GM18867 (cell line): Measurements from ENCODE around the gene UROD.
A peak's percentile ranks its signal among the peaks of the same experiment; 100 is the strongest.
"Not testable (repeated sequence)": the region's sequence is repeated elsewhere in the genome, so short reads cannot be mapped to it uniquely, and the experiment has no call there.

Experiments used
- ATAC-seq: cut with Tn5 transposase; IDR thresholded peaks from one replicate; pipeline ENCODE4 v1.9.1; 2021; ENCODE audit warnings: mild to moderate bottlenecking, moderate library complexity; ENCODE audit not compliant: unreplicated experiment

Gene UROD

DNA sequence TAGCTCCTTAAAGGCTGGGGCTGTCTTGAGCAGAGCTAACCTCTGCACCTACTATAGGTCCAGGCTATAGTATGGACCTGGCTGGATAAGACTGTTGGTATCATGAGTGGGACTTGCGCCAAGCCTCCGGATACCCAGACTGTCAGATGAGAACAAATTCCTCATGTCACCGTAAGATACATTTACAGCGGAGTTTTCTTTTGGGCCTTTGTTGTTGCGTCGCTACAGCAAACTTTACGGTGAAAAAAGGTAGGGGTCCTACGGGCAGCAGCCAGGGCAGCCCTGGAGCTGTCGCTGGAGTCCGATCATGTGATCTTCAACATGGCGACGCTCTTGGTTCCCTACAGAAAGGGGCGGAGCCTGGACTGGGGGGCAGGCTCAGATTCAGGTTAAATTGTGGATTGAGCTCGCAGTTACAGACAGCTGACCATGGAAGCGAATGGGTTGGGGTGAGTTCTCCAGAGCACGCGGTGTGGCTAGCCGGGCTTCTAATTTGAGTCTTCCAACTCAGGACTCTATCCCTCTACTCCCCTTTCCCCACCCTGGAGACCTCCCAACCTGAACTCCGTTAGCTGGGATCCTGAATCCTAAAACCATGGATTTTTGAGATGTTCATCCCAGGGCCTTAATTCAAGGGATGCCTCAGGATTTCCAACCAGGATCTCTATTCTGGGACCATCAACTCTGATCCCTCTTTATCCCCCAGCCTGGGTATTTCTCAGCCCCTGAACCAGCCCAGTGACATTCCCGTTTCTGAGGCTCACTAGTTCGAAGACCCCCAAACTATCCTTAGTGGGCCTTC is at the start of gene UROD:
UROD (plus strand) TSS at position 418 of the 802 bp plus-strand sequence; CDS start at position 430, 12 bp downstream.
- peak; percentile 60 for ATAC-seq

GRCh38 chr1:44962729-44963128 is 49.3 kb upstream of the UROD start:
- ATAC-seq: no peak

- no peak for ATAC-seq
Observed at GRCh38 chr1:44964396-44964795, 47.7 kb upstream of the UROD start.

- no peak for ATAC-seq
Observed at GRCh38 chr1:44970317-44970716, 41.7 kb upstream of the UROD start.

DNA sequence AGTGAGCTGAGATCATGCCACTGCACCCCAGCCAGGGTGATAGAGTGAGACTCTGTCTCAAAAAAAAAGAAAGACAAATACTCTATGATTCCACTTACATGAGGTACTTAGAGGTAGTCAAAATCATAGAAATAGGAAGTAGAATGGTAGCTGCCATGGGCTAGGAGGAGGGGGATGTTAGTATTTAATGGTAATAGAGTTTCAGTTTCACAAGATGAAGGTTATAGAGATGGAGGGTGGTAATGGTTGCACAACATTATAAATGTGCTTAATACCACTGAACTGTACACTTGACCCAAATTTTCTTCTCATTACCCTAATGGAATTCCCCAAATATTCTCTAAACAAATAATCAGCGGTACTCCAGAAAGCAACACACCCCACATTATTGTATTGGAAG is 38.4 kb upstream of the UROD start:
- ATAC-seq: no peak

- no peak for ATAC-seq
Observed at GRCh38 chr1:44976252-44976651, 35.8 kb upstream of the UROD start.

- ATAC-seq: not testable (repeated sequence)
Observed at GRCh38 chr1:44977372-44977771, 34.7 kb upstream of the UROD start.

DNA sequence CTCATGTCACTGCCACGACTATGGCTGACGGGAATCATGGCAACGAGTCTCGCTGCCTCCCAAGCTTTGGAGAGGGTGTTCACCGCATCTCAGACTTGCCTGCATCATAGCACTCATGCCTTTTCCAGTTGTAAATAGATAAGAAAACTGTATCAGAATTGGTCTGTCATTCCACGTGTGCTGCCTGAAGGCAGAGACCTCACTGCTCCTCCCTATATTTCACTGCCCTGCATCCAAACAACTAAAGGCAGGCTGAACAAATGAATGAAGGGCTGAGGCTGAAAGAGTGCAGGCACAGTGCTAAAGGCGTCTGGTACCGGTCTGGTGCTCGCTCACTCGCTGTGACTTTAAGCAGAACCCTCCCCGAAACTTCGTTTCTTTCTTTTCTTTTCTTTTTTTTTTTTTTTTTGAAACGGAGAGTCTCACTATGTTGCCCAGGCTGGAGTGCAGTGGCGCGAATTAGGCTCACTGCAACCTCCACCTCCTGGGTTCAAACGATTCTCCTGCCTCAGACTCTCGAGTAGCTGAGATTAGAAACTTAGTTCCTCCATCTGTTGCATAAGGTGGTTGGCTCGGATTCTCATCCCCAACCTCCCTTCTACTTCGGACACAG is 26.2 kb upstream of the UROD start:
- ATAC-seq: peak; percentile 4

DNA sequence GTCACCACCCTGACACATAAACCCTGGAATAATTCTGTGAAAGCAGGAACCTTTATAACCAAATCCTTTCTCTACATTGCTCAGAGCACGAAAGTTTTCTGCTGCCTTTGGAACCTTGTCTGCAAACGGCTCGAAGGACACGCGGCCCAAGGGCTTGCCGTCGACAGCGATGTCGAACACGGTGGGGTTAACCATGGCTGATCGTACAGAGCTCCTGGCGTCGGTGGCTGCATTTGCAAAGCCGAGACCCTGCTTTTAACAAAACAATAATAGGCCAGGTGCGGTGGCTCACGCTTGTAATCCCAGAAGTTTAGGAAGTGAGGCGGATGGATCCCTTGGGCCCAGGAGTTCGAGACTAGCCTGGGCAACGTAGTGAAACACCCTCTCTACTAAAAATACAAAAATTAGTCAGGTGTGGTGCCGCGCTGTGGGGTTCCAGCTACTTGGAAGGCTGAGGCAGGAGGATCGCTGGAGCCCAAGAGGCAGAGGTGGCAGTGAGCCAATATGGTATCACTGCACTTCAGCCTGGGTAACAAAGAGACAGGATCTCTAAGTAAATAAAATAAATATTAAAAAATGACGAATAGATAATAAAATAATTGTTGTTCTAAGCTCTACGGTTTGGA is 23.4 kb upstream of the UROD start:
- ATAC-seq: no peak

DNA sequence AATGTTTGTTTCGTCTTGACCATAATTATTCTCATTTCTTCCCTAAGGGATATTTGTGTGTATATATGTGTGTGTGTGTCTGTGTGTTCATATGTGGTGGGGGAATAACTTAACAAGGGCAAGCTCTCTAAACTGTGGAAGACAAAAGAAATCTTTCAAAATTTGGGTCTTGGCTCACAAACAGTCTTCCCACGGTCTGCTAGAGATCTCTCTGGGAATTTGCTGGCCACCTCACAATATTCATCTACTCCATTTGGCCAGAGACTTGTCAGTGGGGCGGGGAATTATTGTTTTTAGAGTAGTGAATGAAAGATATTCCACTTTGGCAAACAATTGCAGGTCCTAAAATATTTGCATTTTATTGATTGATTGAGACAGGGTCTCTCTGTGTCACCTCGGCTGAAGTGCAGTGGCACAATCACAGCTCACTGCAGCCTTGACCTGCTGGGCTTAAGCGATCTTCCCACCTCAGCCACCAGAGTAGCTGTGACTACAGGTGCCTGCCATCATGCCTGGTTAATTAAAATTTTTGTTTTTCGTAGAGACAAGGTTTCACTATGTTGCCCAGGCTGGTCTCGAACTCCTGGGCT is 17.6 kb upstream of the UROD start:
- ATAC-seq: no peak

DNA sequence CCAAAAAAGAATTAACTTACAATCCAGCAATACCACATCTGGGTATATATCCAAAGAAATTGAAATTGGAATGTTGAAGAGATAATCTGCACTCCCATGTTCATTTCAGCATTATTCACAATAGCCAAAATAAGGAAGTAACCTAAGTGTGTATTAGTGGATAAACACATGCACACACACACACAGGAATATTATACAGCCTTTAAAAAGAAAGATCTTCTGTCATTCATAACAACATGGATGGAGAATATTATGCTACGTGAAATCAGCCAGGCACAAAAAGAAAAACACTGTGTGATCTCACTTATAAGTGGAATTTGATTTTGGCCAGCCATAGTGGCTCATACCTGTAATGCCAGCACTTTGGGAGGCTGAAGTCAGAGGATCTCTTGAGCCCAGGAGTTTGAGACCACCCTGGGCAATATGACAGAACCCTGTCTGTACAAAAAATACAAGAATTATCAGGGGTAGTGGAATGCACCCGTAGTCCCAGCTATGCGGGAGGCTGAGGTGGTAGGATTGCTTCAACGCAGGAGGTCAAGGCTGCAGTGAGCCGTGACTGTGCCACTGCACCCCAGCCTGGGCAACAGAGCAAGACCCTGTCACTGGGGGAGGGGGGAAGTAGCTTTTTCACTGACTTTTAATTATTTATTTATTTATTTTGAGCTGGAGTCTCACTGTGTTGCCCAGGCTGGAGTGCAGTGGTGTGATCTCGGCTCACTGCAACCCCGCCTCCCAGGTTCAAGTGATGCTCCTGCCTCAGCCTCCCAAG is 16.4 kb upstream of the UROD start:
- ATAC-seq: no peak

DNA sequence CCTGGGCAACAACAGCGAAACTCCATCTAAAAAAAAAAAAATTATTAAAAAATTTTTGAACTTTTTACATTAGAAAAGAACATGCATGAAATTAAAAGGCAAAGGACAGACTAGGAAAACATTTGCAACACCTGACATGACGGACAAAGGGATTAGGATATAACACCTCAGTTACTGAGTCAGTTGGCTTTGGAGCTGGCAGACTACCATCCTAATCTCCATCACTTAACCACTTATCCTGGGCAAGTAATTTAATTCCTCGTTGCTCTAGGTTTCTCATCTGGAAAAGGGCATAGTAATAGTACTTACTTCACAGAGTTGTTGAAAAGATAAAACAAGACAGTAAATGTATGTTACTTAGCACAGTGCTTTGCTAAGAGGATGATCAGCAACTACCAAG is 12.8 kb upstream of the UROD start:
- ATAC-seq: no peak

DNA sequence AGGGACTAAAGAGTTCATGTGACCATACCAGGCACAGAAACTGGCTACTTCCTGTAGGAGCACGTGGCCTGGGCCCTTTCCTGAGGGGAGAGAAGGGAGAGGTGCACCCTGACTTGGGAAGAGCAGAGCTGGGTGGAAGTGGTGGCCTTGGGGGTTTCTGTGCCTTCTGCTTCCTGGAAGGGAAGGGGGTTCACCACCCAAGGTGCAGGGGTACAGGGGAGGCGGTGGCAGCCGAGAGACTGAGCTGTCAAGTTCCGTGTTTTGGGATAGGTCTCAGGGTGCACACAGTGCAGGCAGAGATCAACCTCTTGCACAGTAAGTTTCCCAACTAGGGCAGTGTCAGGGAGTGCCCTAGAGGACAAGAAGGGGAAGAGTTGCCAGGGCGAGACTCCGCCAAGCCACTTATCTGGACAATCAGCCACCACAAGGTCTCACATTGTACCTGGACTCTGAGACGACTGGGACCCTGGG is 11.0 kb upstream of the UROD start:
- ATAC-seq: no peak

- not testable (repeated sequence) for ATAC-seq
Observed at GRCh38 chr1:45001576-45001975, 10.5 kb upstream of the UROD start.

GRCh38 chr1:45002650-45003645 is 9.1 kb upstream of the UROD start:
- no peak for ATAC-seq

DNA sequence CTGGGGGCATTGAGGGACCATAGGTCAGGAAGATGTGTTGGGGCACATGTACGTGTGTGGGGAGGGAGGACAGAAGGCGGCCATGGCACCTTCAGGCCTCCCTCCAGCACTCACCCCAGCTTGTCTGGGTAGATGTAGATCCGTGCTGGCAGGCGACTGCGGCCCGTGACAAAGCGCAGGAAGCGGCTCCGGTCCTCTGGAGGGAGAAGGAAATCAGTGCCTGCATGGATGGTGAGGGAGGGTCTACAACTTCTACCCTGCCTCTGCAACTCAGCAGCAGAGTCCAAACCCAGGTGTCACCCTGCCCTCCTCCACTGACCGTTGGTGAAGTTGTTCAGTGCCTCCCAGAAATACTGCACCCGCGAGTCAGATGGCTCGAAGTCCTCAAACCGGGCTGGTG is 8.3 kb upstream of the UROD start:
- ATAC-seq: no peak

DNA sequence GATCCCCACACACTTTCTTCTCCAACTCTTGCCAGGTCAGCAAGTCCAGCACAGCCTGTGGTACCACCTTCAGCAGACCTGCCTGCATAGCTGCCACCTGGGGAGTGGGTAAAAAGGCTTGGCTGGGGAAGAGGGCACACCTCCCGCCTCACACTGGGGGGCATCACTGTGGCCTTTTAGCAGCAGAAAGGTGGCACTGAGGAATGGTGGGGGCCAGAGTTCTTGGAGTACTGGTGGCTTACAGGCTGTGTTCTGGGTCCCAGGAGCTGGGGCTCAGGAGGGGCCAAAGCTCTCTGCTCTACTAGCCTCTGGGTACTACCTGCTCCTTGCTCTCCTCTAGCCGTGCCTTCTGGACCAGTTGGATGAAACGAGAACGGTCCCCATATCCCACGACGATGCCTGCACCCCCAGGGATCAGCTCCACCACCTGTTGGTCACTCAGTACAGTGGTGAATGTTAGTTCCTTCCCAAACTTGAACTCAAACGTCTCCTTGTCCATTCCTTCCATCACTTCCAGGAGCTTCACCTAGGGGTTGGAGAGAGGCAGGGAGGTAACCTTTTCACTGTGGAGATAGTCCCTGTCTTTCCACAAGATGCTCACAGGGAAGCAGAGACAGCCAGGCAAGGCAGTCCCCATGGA is 7.7 kb upstream of the UROD start:
- ATAC-seq: no peak

GRCh38 chr1:45005761-45006160 is 6.3 kb upstream of the UROD start:
- no peak for ATAC-seq

DNA sequence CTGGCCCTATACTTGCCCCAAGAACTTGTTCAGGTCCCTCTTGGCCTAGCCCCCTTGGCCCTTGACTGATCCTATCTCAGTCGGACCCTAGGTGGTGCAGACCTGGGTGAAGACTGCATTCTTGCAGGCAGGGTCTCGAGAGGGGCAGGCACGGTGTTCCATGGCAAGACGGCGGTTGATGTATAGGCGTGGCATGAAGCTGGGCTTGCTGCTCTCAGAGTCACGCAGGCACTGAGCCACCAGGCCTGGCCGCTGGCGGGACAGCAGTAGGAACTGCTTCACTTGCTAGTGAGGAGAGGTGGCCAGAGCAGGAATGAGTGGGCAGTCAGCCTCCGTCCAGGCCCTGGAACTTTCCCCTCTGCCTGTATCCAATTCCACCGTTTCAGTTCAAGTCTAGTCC is 4.7 kb upstream of the UROD start:
- ATAC-seq: no peak
